Measurements from ENCODE around the gene PGP.
"Not testable (repeated sequence)": the region's sequence is repeated elsewhere in the genome, so short reads cannot be mapped to it uniquely, and the experiment has no call there.

Gene PGP

DNA sequence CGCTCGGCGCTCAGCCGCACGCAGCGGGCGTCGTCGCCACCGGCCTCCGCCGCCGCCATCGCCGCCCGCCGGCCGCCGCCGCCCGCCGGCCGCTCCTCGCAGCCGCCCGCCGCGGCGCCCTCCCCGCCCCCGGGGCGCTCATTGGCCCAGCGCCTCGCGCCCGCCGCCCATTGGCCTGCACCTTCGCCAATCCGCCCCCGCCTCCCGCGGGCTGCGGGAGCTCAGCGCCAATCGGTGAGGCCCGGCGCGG is at the start of gene PGP:
PGP (minus strand) TSS at position 122 of the 250 bp plus-strand sequence; CDS start at position 59, 63 bp downstream.
- DNase-seq (ENCODE audit: low spot score): no peak
- peak; percentile 93 for FAIRE-seq

DNA sequence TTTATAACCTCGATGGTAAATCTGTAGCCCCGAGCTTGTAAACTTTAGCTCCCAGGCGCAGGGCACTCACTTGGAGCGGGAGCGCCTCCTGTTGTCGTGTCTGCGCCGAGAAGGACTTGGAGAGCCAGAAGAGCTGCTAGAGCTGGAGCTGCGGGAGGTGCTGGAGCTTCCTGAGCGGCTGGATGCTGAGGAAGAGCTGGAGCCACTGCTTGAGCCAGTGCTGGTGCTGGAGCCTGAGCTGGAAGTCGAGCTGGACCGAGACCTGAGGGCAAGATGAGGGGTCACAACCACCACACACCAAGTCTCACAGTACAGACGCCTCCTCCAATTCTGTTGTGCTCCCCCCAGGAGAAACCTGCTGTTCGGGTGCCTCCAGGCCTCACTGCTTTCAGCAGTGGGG is 48.4 kb upstream of the PGP start:
- not testable (repeated sequence) for FAIRE-seq; DNase-seq (ENCODE audit: low spot score)

DNA sequence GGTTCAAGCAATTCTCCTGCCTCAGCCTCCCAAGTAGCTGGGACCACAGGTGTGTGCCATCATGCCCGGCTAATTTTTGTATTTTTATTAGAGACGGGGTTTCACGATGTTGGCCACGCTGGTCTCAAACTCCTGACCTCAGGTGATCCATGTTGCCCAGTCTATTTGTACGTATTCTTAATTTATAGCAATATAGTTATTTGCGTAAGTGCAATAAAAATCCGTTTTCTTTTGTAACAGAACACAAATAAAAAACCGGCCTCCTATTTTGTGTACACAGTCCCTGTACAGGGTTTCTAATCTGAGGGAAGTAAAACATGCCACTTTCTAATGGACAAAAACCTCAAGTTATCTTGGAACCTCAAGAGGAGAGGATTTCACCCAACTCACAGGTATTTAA is 45.6 kb upstream of the PGP start:
- FAIRE-seq (no peak), DNase-seq (ENCODE audit: low spot score) (no peak)

DNA sequence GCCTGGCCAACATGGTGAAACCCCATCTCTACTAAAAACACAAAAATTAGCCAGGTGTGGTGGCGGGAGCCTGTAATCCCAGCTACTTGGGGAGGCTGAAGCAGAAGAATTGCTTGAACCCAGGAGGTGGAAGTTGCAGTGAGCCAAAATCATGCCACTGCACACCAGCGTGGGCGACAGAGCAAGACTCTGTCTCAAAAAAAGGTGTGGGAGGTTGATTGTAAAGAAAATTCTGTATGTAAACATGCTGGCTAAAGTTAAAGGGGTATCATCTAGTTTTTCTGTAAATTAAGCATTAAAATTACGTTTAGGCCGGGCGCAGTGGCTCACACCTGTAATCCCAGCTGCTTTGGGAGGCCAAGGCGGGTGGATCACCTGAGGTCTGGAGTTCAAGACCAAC is 43.9 kb upstream of the PGP start:
- not testable (repeated sequence) for DNase-seq (ENCODE audit: low spot score); FAIRE-seq

GRCh38 chr16:2257726-2258125 is 43.1 kb upstream of the PGP start:
- FAIRE-seq (no peak), DNase-seq (ENCODE audit: low spot score) (no peak)

GRCh38 chr16:2256531-2257140 is 42.0 kb upstream of the PGP start:
- FAIRE-seq: no peak
- no peak for DNase-seq (ENCODE audit: low spot score)

DNA sequence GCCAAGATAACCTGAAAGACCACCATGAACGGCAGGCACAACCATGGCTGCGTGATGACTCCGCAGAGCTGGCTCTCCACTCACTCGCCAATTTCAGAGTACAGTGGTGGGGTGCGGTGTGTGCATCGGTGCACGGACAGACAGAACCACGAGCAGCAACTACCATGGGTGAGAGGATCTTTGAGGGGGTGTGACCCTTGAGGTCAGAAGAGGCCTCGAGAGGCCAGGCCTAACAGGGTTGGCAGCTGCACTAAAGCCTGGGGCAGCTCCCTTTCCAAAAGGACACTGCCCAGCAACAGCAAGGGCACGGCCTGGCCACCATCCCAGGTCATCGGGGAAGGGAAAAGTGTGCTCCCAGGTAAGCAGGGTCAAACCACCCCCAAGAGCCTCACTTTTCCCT is 38.7 kb upstream of the PGP start:
- DNase-seq (ENCODE audit: low spot score) (no peak), FAIRE-seq (no peak)

GRCh38 chr16:2252806-2253148 is 38.1 kb upstream of the PGP start:
- FAIRE-seq (no peak), DNase-seq (ENCODE audit: low spot score) (no peak)

DNA sequence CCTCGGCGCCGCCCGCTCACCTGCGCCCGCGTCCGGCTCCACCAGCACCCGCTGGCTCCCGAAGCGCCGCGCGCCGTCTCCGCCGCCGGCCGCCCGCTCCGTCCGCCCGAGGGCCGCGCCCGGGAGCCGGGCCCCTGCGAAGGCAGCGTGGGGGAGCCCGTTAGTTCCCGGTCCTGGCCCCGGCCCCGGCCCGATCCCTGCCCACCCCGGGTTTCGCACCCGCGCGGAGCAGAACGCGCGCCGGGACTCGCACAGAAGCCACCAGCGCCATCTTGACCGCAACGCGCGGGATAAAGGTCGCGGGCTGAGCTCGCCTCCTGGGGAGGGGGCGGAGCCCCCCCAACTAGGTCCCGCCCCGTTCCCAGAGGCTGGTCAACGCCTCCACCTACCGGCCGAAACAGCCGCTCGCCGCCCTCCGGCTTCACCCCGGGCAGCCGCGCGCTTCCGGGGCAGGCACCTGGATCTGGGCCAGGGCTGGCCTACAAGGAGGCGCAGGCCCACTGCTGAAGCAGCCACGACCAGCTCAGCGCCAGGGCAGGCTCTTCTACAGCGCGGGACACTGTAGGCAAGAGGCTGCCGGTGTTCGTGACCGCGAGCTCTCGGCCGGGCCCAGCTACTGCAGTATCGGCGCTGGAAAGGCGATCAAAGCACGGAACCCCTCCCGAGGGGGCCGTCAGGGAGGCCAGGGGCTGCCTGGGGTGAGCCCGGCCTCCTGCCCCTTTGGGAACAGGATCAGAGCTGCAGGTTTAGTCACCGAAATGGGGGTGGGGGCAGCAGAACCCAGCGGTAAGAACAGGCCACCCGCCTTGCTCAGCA is 36.9 kb upstream of the PGP start, which contains the start of gene ECI1:
ECI1 (minus strand) TSS at position 292 of the 816 bp plus-strand sequence; CDS start at position 271, 21 bp downstream.
- peak; percentile 97 for FAIRE-seq
- peak; percentile 99 for DNase-seq (ENCODE audit: low spot score)

DNA sequence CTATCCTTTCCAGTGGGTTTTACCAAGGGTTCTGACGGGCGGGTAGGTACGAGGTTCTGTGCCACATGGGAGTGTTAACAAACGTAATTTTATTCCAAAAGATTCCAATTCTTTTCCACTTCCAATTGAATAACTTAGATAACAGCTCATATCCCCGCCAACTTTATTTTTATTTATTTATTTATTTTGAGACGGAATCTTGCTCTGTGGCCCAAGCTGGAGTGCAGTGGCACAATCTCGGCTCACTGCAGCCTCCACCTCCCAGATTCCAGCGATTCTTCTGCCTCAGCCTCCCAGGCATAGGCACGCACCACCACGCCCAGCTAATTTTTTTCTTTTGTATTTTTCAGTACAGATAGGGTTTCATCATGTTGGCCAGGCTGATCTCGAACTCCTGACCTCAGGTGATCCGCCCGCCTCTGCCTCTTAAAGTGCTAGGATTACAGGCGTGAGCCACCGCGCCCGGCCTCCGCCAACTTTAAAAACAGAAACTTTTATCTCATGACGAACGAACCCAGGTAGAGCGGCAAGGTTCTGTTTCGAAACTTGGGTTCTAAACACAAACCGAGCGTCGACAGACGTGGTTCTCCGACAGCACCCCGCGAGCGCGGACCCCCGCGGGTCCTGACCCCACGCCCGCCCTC is 36.1 kb upstream of the PGP start:
- no peak for FAIRE-seq
- no peak for DNase-seq (ENCODE audit: low spot score)

DNA sequence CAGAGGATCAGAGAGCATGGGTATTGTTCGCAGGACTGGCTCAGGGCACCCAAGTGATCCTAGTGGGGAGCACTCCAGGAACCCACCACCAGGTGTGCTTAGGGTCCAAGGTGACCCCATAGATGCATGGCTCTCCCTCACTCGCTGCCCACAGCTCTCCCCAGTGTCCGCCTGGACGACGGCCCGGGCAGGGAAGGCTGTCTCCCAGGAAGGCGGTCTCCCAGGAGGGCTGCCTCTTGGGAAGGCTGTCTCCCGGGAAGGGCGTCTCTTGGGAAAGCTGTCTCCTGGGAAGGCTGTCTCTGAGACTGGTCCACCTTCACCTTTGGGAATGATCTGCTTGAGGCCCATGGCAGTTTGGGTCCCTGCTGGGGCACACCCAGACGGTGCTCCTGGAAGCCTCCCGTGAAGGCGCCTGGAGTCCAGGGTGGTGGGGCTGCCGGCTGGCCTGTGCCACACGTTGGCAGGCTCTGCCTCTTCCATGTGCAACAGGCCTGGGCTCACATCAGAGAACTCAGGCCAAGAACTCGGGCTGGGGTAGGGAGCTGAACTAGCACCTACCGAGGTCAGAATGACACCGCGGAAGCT is 31.8 kb upstream of the PGP start:
- no peak for DNase-seq (ENCODE audit: low spot score)
- no peak for FAIRE-seq

DNA sequence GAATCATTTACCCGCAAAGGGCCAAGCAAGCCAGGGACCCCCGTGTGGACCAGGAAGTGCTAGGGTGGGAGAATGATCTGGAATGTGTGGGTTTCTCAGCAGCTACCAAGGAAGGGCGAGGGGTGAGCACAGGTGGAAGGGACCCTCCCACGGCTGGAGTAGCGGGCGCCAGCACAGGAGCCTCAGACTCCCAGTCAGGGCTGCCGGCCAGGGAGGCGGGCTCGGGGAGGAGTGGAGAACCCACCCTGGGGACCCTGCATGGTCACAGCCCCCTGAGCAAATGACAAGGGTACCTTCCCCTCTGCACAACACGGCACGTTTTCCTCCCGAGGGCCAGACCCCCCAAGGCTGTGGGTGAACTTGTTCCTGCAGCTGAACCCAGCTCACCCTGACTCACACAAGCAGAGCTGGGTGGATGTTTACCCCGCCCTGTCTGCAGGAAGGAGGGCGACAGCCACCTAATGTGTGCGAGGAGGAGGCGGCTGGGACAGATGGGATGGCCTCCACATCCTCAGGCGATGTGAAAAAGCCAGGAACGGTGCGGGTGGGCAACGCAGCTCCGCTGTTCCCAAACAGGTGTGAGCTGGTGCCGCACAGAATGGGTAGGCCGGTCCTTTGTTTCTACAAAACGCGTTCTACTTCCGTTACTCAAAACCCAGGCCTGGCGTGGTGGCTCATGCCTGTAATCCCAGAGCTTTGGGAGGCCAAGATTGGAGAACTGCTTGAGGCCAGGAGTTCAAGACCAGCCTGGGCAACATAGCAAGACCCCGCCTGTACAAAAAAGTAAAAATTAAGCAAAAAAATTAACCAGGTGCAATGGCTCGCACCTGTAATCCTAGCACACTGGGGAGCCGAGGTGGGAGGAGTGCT is 30.5 kb upstream of the PGP start:
- FAIRE-seq (no peak), DNase-seq (ENCODE audit: low spot score) (no peak)

- FAIRE-seq: no peak
- DNase-seq (ENCODE audit: low spot score): no peak
Observed at GRCh38 chr16:2244301-2244700, 29.7 kb upstream of the PGP start.

GRCh38 chr16:2243781-2244180 is 29.1 kb upstream of the PGP start:
- no peak for DNase-seq (ENCODE audit: low spot score)
- FAIRE-seq: no peak

DNA sequence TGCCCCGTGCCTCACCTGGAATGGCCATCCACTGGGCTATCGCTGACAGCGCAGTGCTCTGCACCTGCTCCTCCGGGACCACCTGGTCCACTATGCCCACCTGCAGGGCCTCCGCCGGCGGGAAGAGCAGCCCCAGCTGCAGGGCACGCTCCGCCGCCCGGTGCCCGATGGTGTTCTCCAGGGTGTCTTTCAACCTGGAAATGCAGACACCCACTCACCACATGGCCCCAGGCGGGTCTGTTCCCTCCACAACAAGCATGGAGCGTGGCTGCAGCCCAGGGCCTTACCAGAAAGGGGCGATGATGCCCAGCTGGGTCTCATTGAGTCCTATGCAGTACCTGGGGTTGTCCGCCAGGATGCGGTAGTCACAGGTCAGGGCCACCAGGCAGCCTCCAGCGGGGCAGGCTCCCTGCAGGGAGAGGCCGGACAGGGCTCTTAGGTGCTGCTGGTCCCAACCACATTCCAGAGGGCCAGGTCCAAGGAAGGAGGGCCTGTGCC is 28.4 kb upstream of the PGP start:
- DNase-seq (ENCODE audit: low spot score): no peak

GRCh38 chr16:2242598-2242997 is 28.0 kb upstream of the PGP start:
- FAIRE-seq: no peak
- DNase-seq (ENCODE audit: low spot score): no peak

More for the DNA sequence above, 28.4 kb upstream of the PGP start:
- FAIRE-seq: no peak

- not testable (repeated sequence) for DNase-seq (ENCODE audit: low spot score); FAIRE-seq
Observed at GRCh38 chr16:2240331-2240730, 25.7 kb upstream of the PGP start.

GRCh38 chr16:2238838-2239675 is 24.4 kb upstream of the PGP start:
- FAIRE-seq (no peak), DNase-seq (ENCODE audit: low spot score) (no peak)

DNA sequence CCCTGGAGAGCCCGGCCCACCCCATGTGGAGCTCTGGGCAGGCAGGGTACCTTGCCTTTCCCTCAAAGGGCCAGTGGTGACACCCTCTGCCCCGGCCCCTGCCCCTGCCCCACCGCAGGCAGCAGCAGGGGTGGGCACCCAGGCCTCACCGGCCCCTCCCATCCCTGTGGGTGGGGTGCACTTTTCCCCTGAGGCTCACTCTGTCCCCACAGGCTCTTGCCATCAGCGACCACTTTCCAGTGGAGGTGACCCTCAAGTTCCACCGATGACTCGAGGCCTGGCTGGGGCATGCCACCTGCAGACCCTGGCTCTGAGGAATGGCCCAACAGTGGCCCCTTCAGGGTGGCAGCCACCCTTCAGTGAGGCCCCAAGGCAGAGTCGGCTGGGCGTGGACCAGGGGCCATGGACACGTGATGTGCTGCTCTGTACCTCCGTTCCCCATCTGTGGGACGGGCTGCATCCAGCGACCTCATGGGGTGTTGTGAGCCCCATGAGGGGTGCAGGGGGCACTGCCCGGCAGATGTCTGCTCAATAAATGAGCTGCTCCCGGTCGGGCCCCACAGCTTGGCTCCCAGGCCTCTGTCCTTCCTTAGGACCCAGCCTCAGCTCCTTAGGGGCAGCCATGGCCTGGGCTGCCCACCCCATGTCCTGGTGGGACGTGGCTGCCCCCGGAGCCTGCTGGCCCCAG is 23.7 kb upstream of the PGP start:
- no peak for FAIRE-seq
- DNase-seq (ENCODE audit: low spot score): no peak
